NB4 (cell line): Measurements from ENCODE around the gene POLR2B.

Experiments used
- TF ChIP-seq, protein P1 (sequence below): IDR thresholded peaks from one replicate; pipeline ENCODE4 v1.5.1; 2012; ENCODE audit warnings: low read depth, low read length
- TF ChIP-seq, protein P2 (sequence below): IDR thresholded peaks from 2 replicates; pipeline ENCODE4 v1.6.1; 2011; ENCODE audit warnings: low read depth, low read length

DNA sequence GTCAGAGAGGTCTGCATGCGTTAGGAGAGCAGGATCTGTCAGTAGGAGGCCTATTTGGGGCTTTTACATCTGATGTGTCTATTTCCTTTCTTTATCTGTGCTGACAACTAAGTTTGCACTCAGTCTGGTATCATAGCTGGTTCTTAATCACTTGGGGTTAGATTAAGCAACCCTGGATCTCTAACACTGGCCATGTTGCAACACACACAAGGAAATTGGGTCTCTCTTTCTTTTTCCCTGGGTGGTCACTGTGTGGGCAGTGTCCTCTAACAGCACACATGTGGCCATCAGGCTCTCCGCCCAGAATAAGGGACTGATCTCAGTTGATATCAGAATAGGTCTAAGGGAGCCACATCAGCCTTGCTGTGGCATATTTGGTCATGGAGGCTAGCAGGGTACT, 92.6 kb downstream of the POLR2B start:
- TF ChIP-seq, protein P1, sequence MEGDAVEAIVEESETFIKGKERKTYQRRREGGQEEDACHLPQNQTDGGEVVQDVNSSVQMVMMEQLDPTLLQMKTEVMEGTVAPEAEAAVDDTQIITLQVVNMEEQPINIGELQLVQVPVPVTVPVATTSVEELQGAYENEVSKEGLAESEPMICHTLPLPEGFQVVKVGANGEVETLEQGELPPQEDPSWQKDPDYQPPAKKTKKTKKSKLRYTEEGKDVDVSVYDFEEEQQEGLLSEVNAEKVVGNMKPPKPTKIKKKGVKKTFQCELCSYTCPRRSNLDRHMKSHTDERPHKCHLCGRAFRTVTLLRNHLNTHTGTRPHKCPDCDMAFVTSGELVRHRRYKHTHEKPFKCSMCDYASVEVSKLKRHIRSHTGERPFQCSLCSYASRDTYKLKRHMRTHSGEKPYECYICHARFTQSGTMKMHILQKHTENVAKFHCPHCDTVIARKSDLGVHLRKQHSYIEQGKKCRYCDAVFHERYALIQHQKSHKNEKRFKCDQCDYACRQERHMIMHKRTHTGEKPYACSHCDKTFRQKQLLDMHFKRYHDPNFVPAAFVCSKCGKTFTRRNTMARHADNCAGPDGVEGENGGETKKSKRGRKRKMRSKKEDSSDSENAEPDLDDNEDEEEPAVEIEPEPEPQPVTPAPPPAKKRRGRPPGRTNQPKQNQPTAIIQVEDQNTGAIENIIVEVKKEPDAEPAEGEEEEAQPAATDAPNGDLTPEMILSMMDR, result no peak
- TF ChIP-seq, protein P2, sequence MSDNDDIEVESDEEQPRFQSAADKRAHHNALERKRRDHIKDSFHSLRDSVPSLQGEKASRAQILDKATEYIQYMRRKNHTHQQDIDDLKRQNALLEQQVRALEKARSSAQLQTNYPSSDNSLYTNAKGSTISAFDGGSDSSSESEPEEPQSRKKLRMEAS, result no peak
